ENCODE measurements around the gene MICAL3. TPM values are rescaled to one million over a fixed set of nuclear protein-coding genes. Genes with fewer than 3 reads are reported as not detected.
A peak's percentile ranks its signal among the peaks of the same experiment; 100 is the strongest.
"Not testable (repeated sequence)": the region's sequence is repeated elsewhere in the genome, so short reads cannot be mapped to it uniquely, and the experiment has no call there.

Gene MICAL3
- total RNA-seq, 1 donor from 2014 or later: 23.4 TPM

- DNase-seq (ENCODE audit: low read depth): no peak
Observed at GRCh38 chr22:18059473-18059872, 35.1 kb upstream of the MICAL3 start.

GRCh38 chr22:18059094-18059417, 34.7 kb upstream of the MICAL3 start:
- DNase-seq (ENCODE audit: low read depth): no peak

- DNase-seq (ENCODE audit: low read depth): no peak
Observed at GRCh38 chr22:18058371-18059093, 34.2 kb upstream of the MICAL3 start.

GRCh38 chr22:18057568-18058209, 33.3 kb upstream of the MICAL3 start:
- DNase-seq (ENCODE audit: low read depth): peak; percentile 81

GRCh38 chr22:18056807-18057474, 32.6 kb upstream of the MICAL3 start:
- DNase-seq (ENCODE audit: low read depth): peak; percentile 28

- DNase-seq (ENCODE audit: low read depth): peak; percentile 76
Observed at GRCh38 chr22:18056161-18056666, 31.9 kb upstream of the MICAL3 start.

GRCh38 chr22:18055619-18056160, 31.3 kb upstream of the MICAL3 start:
- no peak for DNase-seq (ENCODE audit: low read depth)

- not testable (repeated sequence) for DNase-seq (ENCODE audit: low read depth)
Observed at GRCh38 chr22:18053216-18053946, 29.0 kb upstream of the MICAL3 start.

- not testable (repeated sequence) for DNase-seq (ENCODE audit: low read depth)
Observed at GRCh38 chr22:18051113-18051512, 26.8 kb upstream of the MICAL3 start.

GRCh38 chr22:18050065-18050464, 25.7 kb upstream of the MICAL3 start:
- no peak for DNase-seq (ENCODE audit: low read depth)

- no peak for DNase-seq (ENCODE audit: low read depth)
Observed at GRCh38 chr22:18048441-18048898, 24.1 kb upstream of the MICAL3 start.

GRCh38 chr22:18048041-18048440, 23.7 kb upstream of the MICAL3 start:
- no peak for DNase-seq (ENCODE audit: low read depth)

- DNase-seq (ENCODE audit: low read depth): no peak
Observed at GRCh38 chr22:18045794-18046193, 21.4 kb upstream of the MICAL3 start.

- DNase-seq (ENCODE audit: low read depth): peak; percentile 79
Observed at GRCh38 chr22:18044548-18045271, 20.3 kb upstream of the MICAL3 start.

GRCh38 chr22:18042685-18043084, 18.3 kb upstream of the MICAL3 start:
- DNase-seq (ENCODE audit: low read depth): no peak

GRCh38 chr22:18040898-18041297, 16.5 kb upstream of the MICAL3 start:
- DNase-seq (ENCODE audit: low read depth): not testable (repeated sequence)

- peak; percentile 35 for DNase-seq (ENCODE audit: low read depth)
Observed at GRCh38 chr22:18035751-18036150, 11.4 kb upstream of the MICAL3 start.

- no peak for DNase-seq (ENCODE audit: low read depth)
Observed at GRCh38 chr22:18034076-18034475, 9.7 kb upstream of the MICAL3 start.

GRCh38 chr22:18033204-18033998, 9.0 kb upstream of the MICAL3 start:
- peak; percentile 41 for DNase-seq (ENCODE audit: low read depth)
